ENCODE measurements around the gene PTPRM. TPM values are rescaled to one million over a fixed set of nuclear protein-coding genes. Genes with fewer than 3 reads are reported as not detected.

Gene PTPRM
- total and polyA plus RNA-seq, 2 of the 8 experiments (the other 6 are each of a cell fraction or from before 2014, with no cell fraction given) = 4.1 to 7.0 TPM

DNA sequence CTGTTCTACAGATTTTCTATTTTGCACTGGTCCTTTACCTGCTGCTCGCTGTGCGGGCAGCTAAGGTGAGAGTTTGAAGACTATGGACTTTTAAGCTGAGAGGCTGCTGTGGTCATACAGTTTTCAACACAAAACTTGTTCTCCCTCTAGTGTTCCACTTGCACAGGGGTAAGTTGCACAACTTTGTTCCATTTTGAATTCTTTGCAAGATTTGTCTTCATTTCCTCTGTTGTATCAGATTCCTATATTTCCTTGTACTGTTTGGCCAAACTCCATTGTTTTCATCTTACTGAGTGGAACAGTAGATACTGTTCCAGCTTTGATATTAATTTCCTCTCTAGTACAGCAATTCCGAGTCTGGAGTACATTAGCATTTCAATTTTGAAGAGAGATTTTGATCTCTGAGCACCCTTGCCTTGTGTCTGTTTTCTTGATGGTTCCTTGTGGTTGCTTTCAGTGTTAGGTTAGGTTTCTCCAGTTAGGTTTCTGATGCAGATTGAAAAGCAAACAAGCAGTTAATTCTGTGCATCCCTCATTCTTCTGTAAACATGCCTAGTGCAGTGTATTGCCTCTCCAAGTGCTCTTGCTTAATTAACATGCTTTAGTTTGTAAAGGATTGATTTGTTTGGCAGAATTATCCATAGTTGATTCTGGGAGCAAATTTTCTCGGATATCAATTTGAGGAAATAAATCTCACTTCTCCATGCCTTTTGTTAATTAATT lies 188.8 kb downstream of the PTPRM start:
- Histone ChIP-seq H3K23me2 (ENCODE audit: low read depth, low read length) (no peaks in the 10 kb centered on the region), H3K56ac (replicated peaks; ENCODE audit: insufficient read length, low read depth, low read length) (no peak overlapping the region), H3K36me3 (ENCODE audit: control insufficient read depth in 2 of 4, insufficient read depth in 4 of 4, low read length in 3 of 4) (no peaks in the 10 kb centered on the region), H3K4me2 (ENCODE audit: insufficient read depth in 1 of 2, low read depth in 2 of 2, low read length in 2 of 2) (no peak overlapping the region), H3K14ac (ENCODE audit: insufficient read length) (no peak overlapping the region), H2BK12ac (ENCODE audit: low read depth, low read length) (no peak overlapping the region), H4K5ac (ENCODE audit: insufficient read length, low read depth, low read length) (no peak overlapping the region), H4K91ac (replicated peaks; ENCODE audit: insufficient read length, low read length) (no peak overlapping the region), H3K4ac (replicated peaks; ENCODE audit: insufficient read length, low read depth, low read length) (no peak overlapping the region), H3K27me3 (replicated peaks in 1 of 4; ENCODE audit: control insufficient read depth in 3 of 4, extremely low read depth in 1 of 4, insufficient read depth in 3 of 4, low read length in 3 of 4) (no peaks in the 10 kb centered on the region), H2BK5ac (ENCODE audit: low read depth, low read length) (no peak overlapping the region), H3K23ac (ENCODE audit: insufficient read length) (no peak overlapping the region), H4K8ac (ENCODE audit: extremely low read depth, insufficient read depth, low read length) (no peak overlapping the region), H3K79me2 (ENCODE audit: control insufficient read depth in 1 of 2, insufficient read depth in 2 of 2, low read length in 2 of 2) (no peaks in the 10 kb centered on the region), H2BK15ac (ENCODE audit: low read length) (no peak overlapping the region), H3K4me3 (ENCODE audit: extremely low read depth in 1 of 4, insufficient read depth in 2 of 4, low read depth in 3 of 4, low read length in 4 of 4) (no peak overlapping the region), H3K79me1 (ENCODE audit: low read depth, low read length) (peaks cover 2% of the 10 kb centered on the region; the same call in 1 of the 2 replicates), H3K9ac (replicated peaks in 1 of 4; ENCODE audit: extremely low read depth in 1 of 4, low read depth in 3 of 4, low read length in 3 of 4) (no peak overlapping the region), H2BK120ac (replicated peaks; ENCODE audit: low read depth, low read length) (no peak overlapping the region), H2AK5ac (ENCODE audit: low read depth, low read length) (no peak overlapping the region), H3K4me1 (replicated peaks in 1 of 4; ENCODE audit: control insufficient read depth in 3 of 4, insufficient read depth in 4 of 4, low read length in 3 of 4) (peaks cover 0 to 3% (median 0%) of the 10 kb centered on the region in 4 experiments; a peak in 1 of 7 replicates), H3K18ac (ENCODE audit: extremely low read depth, low read length) (no peak overlapping the region), H2AFZ (ENCODE audit: low read length) (no peak overlapping the region), H2BK20ac (ENCODE audit: low read length) (no peak overlapping the region), H3K27ac (ENCODE audit: low read depth, low read length) (no peak overlapping the region), H4K20me1 (replicated peaks in 1 of 2; ENCODE audit: control insufficient read depth in 1 of 2, insufficient read depth in 2 of 2, low read length in 2 of 2) (no peaks in the 10 kb centered on the region), H3K9me3 (ENCODE audit: insufficient read depth in 2 of 2, low read depth in 1 of 2, low read length in 1 of 2) (no peaks in the 10 kb centered on the region)
- WGBS, 2 experiments (ENCODE audit: extremely low coverage in 1 of 2, insufficient coverage in 1 of 2, insufficient read length in 1 of 2, insufficient replicate concordance in 2 of 2, low coverage in 1 of 2, low lambda C conversion rate in 2 of 2, missing lambda C conversion rate in 1 of 2) = 93% methylated on average over 4 of the region's 4 CpGs; no CpG with 5 or more reads in 1 of the 2 experiments
- FAIRE-seq = no peak
- ChIA-PET CTCF (ENCODE audit: partially characterized antibody) (no interaction called here), POLR2A (ENCODE audit: partially characterized antibody) (no interaction called here)
- no peak for DNase-seq (ENCODE audit: low read depth in 1 of 2, low spot score in 2 of 2)
- TF ChIP-seq RAD21 (IDR thresholded peaks at IDR 0.05 in 1 of 2, conservative IDR thresholded peaks at IDR 0.05 in 1 of 2; ENCODE audit: low read depth in 2 of 2, low read length in 2 of 2) (peak in 1 of 2 experiments; percentile 14; a peak in 1 of 4 replicates), POLR2A (IDR thresholded peaks at IDR 0.05; ENCODE audit: control extremely low read depth in 1 of 2, low read depth in 2 of 2, low read length in 2 of 2) (no peak), BRCA1 (IDR thresholded peaks at IDR 0.05; ENCODE audit: low read depth, low read length) (no peak), KDM5A (IDR thresholded peaks at IDR 0.05; ENCODE audit: low read length) (no peak)
